ENCODE results near the gene LCE1B. TPM values are rescaled to one million over a fixed set of nuclear protein-coding genes. Genes with fewer than 3 reads are reported as not detected.

LCE1B gene
- total and polyA plus RNA-seq, 4 experiments from 2014 or later, result not detected

- Mint-ChIP-seq H3K27ac (no peak overlapping the region), H3K9me3 (peaks cover 0 to 4% (median 0%) of the 10 kb centered on the region in 8 donors), H3K36me3 (no peaks in the 10 kb centered on the region), H3K27me3 (peaks cover 20 to 21% of the 10 kb centered on the region in 2 donors), H3K4me1 (no peaks in the 10 kb centered on the region), H3K4me3 (no peak overlapping the region)
- H3K36me3 ChIP-seq (ENCODE audit: insufficient read depth, low read length), result no peaks in the 10 kb centered on the region
- no peak overlapping the region for H3K4me3 ChIP-seq (ENCODE audit: low read length in 2 of 2)
- no peaks in the 10 kb centered on the region for H3K4me1 ChIP-seq (ENCODE audit: insufficient read depth, low read length)
- intact Hi-C loops (cut with micrococcal nuclease), result no loop called here
- H3K9me3 ChIP-seq (ENCODE audit: control insufficient read depth in 1 of 2, low read length in 2 of 2), result no peaks in the 10 kb centered on the region
- ChIA-PET POLR2A (ENCODE audit: partially characterized antibody) (no interaction called here), CTCF (ENCODE audit: partially characterized antibody) (no interaction called here)
- no peak overlapping the region for H3K27ac ChIP-seq (ENCODE audit: low read depth, low read length)
- no peaks in the 10 kb centered on the region for H3K27me3 ChIP-seq (ENCODE audit: insufficient read depth, low read length)
- DNase-seq, result no peak
Measured at GRCh38 chr1:152824964-152825363, 13.2 kb downstream of the LCE1B start.

GRCh38 chr1:152827173-152827572 lies 15.4 kb downstream of the LCE1B start, which contains the start of gene LCE1A:
LCE1A (plus strand) TSS chr1:152827473; CDS start chr1:152827473, 0 bp downstream.
- ChIA-PET CTCF (ENCODE audit: partially characterized antibody) (no interaction called here), POLR2A (ENCODE audit: partially characterized antibody) (no interaction called here)
- Mint-ChIP-seq H3K27ac (no peak within 1 kb of the TSS), H3K36me3 (no peaks in the 10 kb centered on the region), H3K4me1 (no peaks in the 10 kb centered on the region), H3K9me3 (peaks cover 0 to 5% (median 0%) of the 10 kb centered on the region in 8 donors), H3K4me3 (no peak within 1 kb of the TSS), H3K27me3 (peaks cover 19 to 26% of the 10 kb centered on the region in 2 donors)
- no peaks in the 10 kb centered on the region for H3K36me3 ChIP-seq (ENCODE audit: insufficient read depth, low read length)
- H3K27me3 ChIP-seq (ENCODE audit: insufficient read depth, low read length), result no peaks in the 10 kb centered on the region
- DNase-seq, result no peak
- no peaks in the 10 kb centered on the region for H3K9me3 ChIP-seq (ENCODE audit: control insufficient read depth in 1 of 2, low read length in 2 of 2)
- H3K4me1 ChIP-seq (ENCODE audit: insufficient read depth, low read length), result no peaks in the 10 kb centered on the region
- no peak within 1 kb of the TSS for H3K27ac ChIP-seq (ENCODE audit: low read depth, low read length)
- intact Hi-C loops (cut with micrococcal nuclease), result no loop called here
- H3K4me3 ChIP-seq (ENCODE audit: low read length in 2 of 2), result no peak within 1 kb of the TSS

- DNase-seq, result no peak
- Mint-ChIP-seq H3K27me3 (peaks cover 5 to 10% of the 10 kb centered on the region in 2 donors), H3K4me1 (no peaks in the 10 kb centered on the region), H3K27ac (no peak overlapping the region), H3K9me3 (peaks cover 0 to 4% (median 0%) of the 10 kb centered on the region in 8 donors), H3K36me3 (no peaks in the 10 kb centered on the region), H3K4me3 (no peak overlapping the region)
- Histone ChIP-seq H3K27me3 (ENCODE audit: insufficient read depth, low read length) (peaks cover 5% of the 10 kb centered on the region), H3K4me1 (ENCODE audit: insufficient read depth, low read length) (no peaks in the 10 kb centered on the region), H3K36me3 (ENCODE audit: insufficient read depth, low read length) (no peaks in the 10 kb centered on the region), H3K27ac (ENCODE audit: low read depth, low read length) (no peak overlapping the region), H3K4me3 (ENCODE audit: low read length in 2 of 2) (no peak overlapping the region), H3K9me3 (ENCODE audit: control insufficient read depth in 1 of 2, low read length in 2 of 2) (no peaks in the 10 kb centered on the region)
- intact Hi-C loops (cut with micrococcal nuclease), result no loop called here
- CTCF ChIA-PET (ENCODE audit: partially characterized antibody), result no interaction called here
- POLR2A ChIA-PET (ENCODE audit: partially characterized antibody), result no interaction called here
Measured at GRCh38 chr1:152836870-152837269, 25.1 kb downstream of the LCE1B start.

GRCh38 chr1:152842556-152842955 lies 30.8 kb downstream of the LCE1B start, which contains the start of gene LCE6A:
LCE6A (plus strand) TSS chr1:152842856; CDS start chr1:152843521, 665 bp downstream.
- H3K27me3 ChIP-seq (ENCODE audit: insufficient read depth, low read length), result peaks cover 5% of the 10 kb centered on the region
- no peaks in the 10 kb centered on the region for H3K36me3 ChIP-seq (ENCODE audit: insufficient read depth, low read length)
- DNase-seq, result no peak
- ChIA-PET POLR2A (ENCODE audit: partially characterized antibody) (no interaction called here), CTCF (ENCODE audit: partially characterized antibody) (no interaction called here)
- no peak within 1 kb of the TSS for H3K4me3 ChIP-seq (ENCODE audit: low read length in 2 of 2)
- H3K4me3 Mint-ChIP-seq, result no peak within 1 kb of the TSS
- no peaks in the 10 kb centered on the region for H3K9me3 ChIP-seq (ENCODE audit: control insufficient read depth in 1 of 2, low read length in 2 of 2)
- H3K4me1 Mint-ChIP-seq, result no peaks in the 10 kb centered on the region
- H3K4me1 ChIP-seq (ENCODE audit: insufficient read depth, low read length), result no peaks in the 10 kb centered on the region
- no peaks in the 10 kb centered on the region for H3K9me3 Mint-ChIP-seq
- H3K27me3 Mint-ChIP-seq, result peaks cover 6 to 11% of the 10 kb centered on the region in 2 donors
- H3K27ac ChIP-seq (ENCODE audit: low read depth, low read length), result no peak within 1 kb of the TSS
- intact Hi-C loops (cut with micrococcal nuclease), result no loop called here
- no peak within 1 kb of the TSS for H3K27ac Mint-ChIP-seq
- no peaks in the 10 kb centered on the region for H3K36me3 Mint-ChIP-seq

GRCh38 chr1:152855661-152856060 lies 43.9 kb downstream of the LCE1B start:
- no peaks in the 10 kb centered on the region for H3K9me3 Mint-ChIP-seq
- peaks cover 3 to 12% of the 10 kb centered on the region in 2 donors for H3K27me3 Mint-ChIP-seq
- H3K27ac Mint-ChIP-seq, result no peak overlapping the region
- no peak overlapping the region for H3K4me3 Mint-ChIP-seq
- intact Hi-C loops (cut with micrococcal nuclease), result no loop called here
- ChIA-PET POLR2A (ENCODE audit: partially characterized antibody) (no interaction called here), CTCF (ENCODE audit: partially characterized antibody) (interaction anchor here (1.4 kb wide), 1 partner anchor 15 kb away, joined by 5 read pairs; no protein-coding TSS in a partner anchor)
- DNase-seq, result no peak
- no peaks in the 10 kb centered on the region for H3K36me3 Mint-ChIP-seq
- H3K4me3 ChIP-seq (ENCODE audit: low read length in 2 of 2), result no peak overlapping the region
- H3K4me1 ChIP-seq (ENCODE audit: insufficient read depth, low read length), result no peaks in the 10 kb centered on the region
- no peaks in the 10 kb centered on the region for H3K27me3 ChIP-seq (ENCODE audit: insufficient read depth, low read length)
- no peaks in the 10 kb centered on the region for H3K36me3 ChIP-seq (ENCODE audit: insufficient read depth, low read length)
- no peaks in the 10 kb centered on the region for H3K4me1 Mint-ChIP-seq
- no peaks in the 10 kb centered on the region for H3K9me3 ChIP-seq (ENCODE audit: control insufficient read depth in 1 of 2, low read length in 2 of 2)
- H3K27ac ChIP-seq (ENCODE audit: low read depth, low read length), result no peak overlapping the region

- Histone ChIP-seq H3K27me3 (ENCODE audit: insufficient read depth, low read length) (no peaks in the 10 kb centered on the region), H3K4me3 (ENCODE audit: low read length in 2 of 2) (no peak overlapping the region), H3K27ac (ENCODE audit: low read depth, low read length) (no peak overlapping the region), H3K4me1 (ENCODE audit: insufficient read depth, low read length) (no peaks in the 10 kb centered on the region), H3K36me3 (ENCODE audit: insufficient read depth, low read length) (no peaks in the 10 kb centered on the region), H3K9me3 (ENCODE audit: control insufficient read depth in 1 of 2, low read length in 2 of 2) (no peaks in the 10 kb centered on the region)
- Mint-ChIP-seq H3K4me1 (no peaks in the 10 kb centered on the region), H3K4me3 (no peak overlapping the region), H3K27ac (no peak overlapping the region), H3K9me3 (no peaks in the 10 kb centered on the region), H3K36me3 (no peaks in the 10 kb centered on the region), H3K27me3 (peaks cover 3 to 12% of the 10 kb centered on the region in 2 donors)
- DNase-seq, result no peak
- CTCF ChIA-PET (ENCODE audit: partially characterized antibody), result no interaction called here
- intact Hi-C loops (cut with micrococcal nuclease), result no loop called here
- POLR2A ChIA-PET (ENCODE audit: partially characterized antibody), result no interaction called here
Measured at GRCh38 chr1:152858062-152858461, 46.3 kb downstream of the LCE1B start.

GRCh38 chr1:152859696-152860095 lies 47.9 kb downstream of the LCE1B start, which contains the start of gene LCE7A:
LCE7A (plus strand) TSS chr1:152859996; CDS start chr1:152860698, 702 bp downstream.
- CTCF ChIA-PET (ENCODE audit: partially characterized antibody), result no interaction called here
- Mint-ChIP-seq H3K4me1 (no peaks in the 10 kb centered on the region), H3K27me3 (peaks cover 3 to 12% of the 10 kb centered on the region in 2 donors), H3K27ac (no peak within 1 kb of the TSS), H3K36me3 (no peaks in the 10 kb centered on the region), H3K9me3 (no peaks in the 10 kb centered on the region), H3K4me3 (no peak within 1 kb of the TSS)
- no peaks in the 10 kb centered on the region for H3K36me3 ChIP-seq (ENCODE audit: insufficient read depth, low read length)
- intact Hi-C loops (cut with micrococcal nuclease), result no loop called here
- no peaks in the 10 kb centered on the region for H3K27me3 ChIP-seq (ENCODE audit: insufficient read depth, low read length)
- H3K4me3 ChIP-seq (ENCODE audit: low read length in 2 of 2), result no peak within 1 kb of the TSS
- no peaks in the 10 kb centered on the region for H3K9me3 ChIP-seq (ENCODE audit: control insufficient read depth in 1 of 2, low read length in 2 of 2)
- H3K27ac ChIP-seq (ENCODE audit: low read depth, low read length), result no peak within 1 kb of the TSS
- DNase-seq, result no peak
- no peaks in the 10 kb centered on the region for H3K4me1 ChIP-seq (ENCODE audit: insufficient read depth, low read length)
- POLR2A ChIA-PET (ENCODE audit: partially characterized antibody), result no interaction called here

- ChIA-PET CTCF (ENCODE audit: partially characterized antibody) (interaction anchor here (1.1 kb wide), 1 partner anchor 11 kb away, joined by 4 read pairs; no protein-coding TSS in a partner anchor), POLR2A (ENCODE audit: partially characterized antibody) (no interaction called here)
- Mint-ChIP-seq H3K27ac (no peak overlapping the region), H3K36me3 (no peaks in the 10 kb centered on the region), H3K4me3 (no peak overlapping the region), H3K9me3 (no peaks in the 10 kb centered on the region), H3K4me1 (no peaks in the 10 kb centered on the region), H3K27me3 (peaks cover 3 to 12% of the 10 kb centered on the region in 2 donors)
- intact Hi-C loops (cut with micrococcal nuclease), result no loop called here
- no peaks in the 10 kb centered on the region for H3K4me1 ChIP-seq (ENCODE audit: insufficient read depth, low read length)
- no peaks in the 10 kb centered on the region for H3K9me3 ChIP-seq (ENCODE audit: control insufficient read depth in 1 of 2, low read length in 2 of 2)
- no peaks in the 10 kb centered on the region for H3K27me3 ChIP-seq (ENCODE audit: insufficient read depth, low read length)
- H3K36me3 ChIP-seq (ENCODE audit: insufficient read depth, low read length), result no peaks in the 10 kb centered on the region
- no peak overlapping the region for H3K27ac ChIP-seq (ENCODE audit: low read depth, low read length)
- H3K4me3 ChIP-seq (ENCODE audit: low read length in 2 of 2), result no peak overlapping the region
- DNase-seq, result no peak
Measured at GRCh38 chr1:152860129-152860528, 48.4 kb downstream of the LCE1B start.
